Sigmoid colon (tissue), 4 donors: Measurements from ENCODE around the gene TMEM145.

Experiments
- EP300 ChIP-seq, 4 donors: sonication (generic); formaldehyde crosslinking; IDR thresholded peaks; one replicate each; pipeline ENCODE4 v1.6.1; 2017; ENCODE audit warnings: antibody characterized with exemption in 4 of 4
- TF ChIP-seq, protein P1 (sequence below), 4 experiments: fragments of 450-650 bp in 3 of 4; fragments of 200-600 bp in 1 of 4; IDR thresholded peaks; one replicate each; pipeline ENCODE4 v1.5.1; 2016 to 2019; ENCODE audit warnings: antibody characterized with exemption in 4 of 4, mild to moderate bottlenecking in 3 of 4, moderate library complexity in 2 of 4

DNA sequence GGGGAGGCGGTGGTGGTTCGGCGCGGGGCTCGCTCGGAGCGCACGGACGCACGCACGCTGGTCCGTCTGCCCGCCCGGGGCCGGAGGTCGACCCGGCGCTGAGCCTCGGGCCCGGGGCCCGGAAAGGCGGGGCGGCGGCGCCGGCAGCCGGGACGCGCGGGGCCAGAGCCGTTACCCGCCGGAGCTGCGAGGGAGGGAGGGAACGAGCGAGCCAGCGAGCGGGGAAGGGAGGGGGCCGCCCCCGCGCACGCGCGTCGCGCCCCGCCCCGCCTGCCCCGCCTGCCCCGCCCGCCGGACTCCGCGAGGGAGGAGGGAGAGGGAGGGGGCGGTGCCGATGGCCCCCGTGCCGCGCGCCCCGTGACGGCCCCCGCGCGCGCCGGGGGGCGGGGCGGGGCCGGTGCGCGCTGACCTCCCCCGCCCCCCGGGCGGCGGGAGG, 29.0 kb upstream of the TMEM145 start:
- TF ChIP-seq EP300 (IDR thresholded peaks at IDR 0.05) = no peak
- TF ChIP-seq, protein P1, sequence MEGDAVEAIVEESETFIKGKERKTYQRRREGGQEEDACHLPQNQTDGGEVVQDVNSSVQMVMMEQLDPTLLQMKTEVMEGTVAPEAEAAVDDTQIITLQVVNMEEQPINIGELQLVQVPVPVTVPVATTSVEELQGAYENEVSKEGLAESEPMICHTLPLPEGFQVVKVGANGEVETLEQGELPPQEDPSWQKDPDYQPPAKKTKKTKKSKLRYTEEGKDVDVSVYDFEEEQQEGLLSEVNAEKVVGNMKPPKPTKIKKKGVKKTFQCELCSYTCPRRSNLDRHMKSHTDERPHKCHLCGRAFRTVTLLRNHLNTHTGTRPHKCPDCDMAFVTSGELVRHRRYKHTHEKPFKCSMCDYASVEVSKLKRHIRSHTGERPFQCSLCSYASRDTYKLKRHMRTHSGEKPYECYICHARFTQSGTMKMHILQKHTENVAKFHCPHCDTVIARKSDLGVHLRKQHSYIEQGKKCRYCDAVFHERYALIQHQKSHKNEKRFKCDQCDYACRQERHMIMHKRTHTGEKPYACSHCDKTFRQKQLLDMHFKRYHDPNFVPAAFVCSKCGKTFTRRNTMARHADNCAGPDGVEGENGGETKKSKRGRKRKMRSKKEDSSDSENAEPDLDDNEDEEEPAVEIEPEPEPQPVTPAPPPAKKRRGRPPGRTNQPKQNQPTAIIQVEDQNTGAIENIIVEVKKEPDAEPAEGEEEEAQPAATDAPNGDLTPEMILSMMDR (IDR thresholded peaks at IDR 0.05) = no peak
